GM12878 (cell line): Measurements from ENCODE around the gene RNF148. TPM values are rescaled to one million over a fixed set of nuclear protein-coding genes. Genes with fewer than 3 reads are reported as not detected.

Experiments
- ATAC-seq: fragments of 200-7000 bp; cut with Tn5 transposase; 3 replicates; pipeline ENCODE4 v1.9.1; 2020; ENCODE audit warnings: mild to moderate bottlenecking, moderate library complexity
- BruUV-seq: library from RNA; stranded (reverse); fragments of 400-500 nt; replicated peaks from 2 replicates; lab custom pipeline; 2021; lab: Mats Ljungman, UMichigan
- CTCF ChIA-PET: fragments of 300-600 bp; sonication (Branson Sonifier 250); formaldehyde crosslinking; extraction: SDS; loops from one replicate; lab custom pipeline; 2021; ENCODE audit warnings: inconsistent platforms; lab: Yijun Ruan, JAX
- POLR2A ChIA-PET: fragments of 350-600 bp; formaldehyde crosslinking; extraction: SDS; loops from one replicate; lab custom pipeline; 2021; ENCODE audit warnings: inconsistent platforms; lab: Charles Lee
- RAD21 ChIA-PET: fragments of 300-600 bp; sonication (Branson Sonifier 250); formaldehyde crosslinking; loops from one replicate; lab custom pipeline; 2023; ENCODE audit warnings: antibody characterized with exemption; ENCODE audit not compliant: unreplicated experiment; lab: Charles Lee
- SMC1A ChIA-PET: fragments of 300-600 bp; sonication (Branson Sonifier 250); formaldehyde crosslinking; loops from one replicate; lab custom pipeline; 2023; ENCODE audit not compliant: unreplicated experiment, uncharacterized antibody; lab: Charles Lee
- DNase-seq: peaks from one replicate; pipeline ENCODE4 v3.0.0-alpha.2; 2011; ENCODE audit warnings: low read depth, low spot score
- FAIRE-seq: peaks from 3 replicates; lab custom pipeline; 2011; peaks lifted over from hg19 to GRCh38; lab: Jason Lieb, UNC
- H2AFZ ChIP-seq: 2 replicates; pipeline ENCODE4 v1.6.0; 2011; ENCODE audit warnings: low read depth, low read length, control low read depth; ENCODE audit not compliant: control insufficient read depth
- H3K27ac ChIP-seq: 2 replicates; pipeline ENCODE4 v1.5.1; 2011; ENCODE audit warnings: control low read depth; ENCODE audit not compliant: control insufficient read depth, insufficient read depth
- H3K27me3 ChIP-seq, 2 experiments: replicated peaks in 1 of 2; 2 replicates each; pipeline versions ENCODE4 v1.6.0 to v1.6.1; 2011; ENCODE audit warnings: low read length in 1 of 2; ENCODE audit not compliant: control insufficient read depth in 2 of 2, insufficient read depth in 2 of 2
- H3K36me3 ChIP-seq, 2 experiments: 2 replicates each; pipeline ENCODE4 v1.5.1; 2011; ENCODE audit warnings: low read length in 1 of 2; ENCODE audit not compliant: control insufficient read depth in 2 of 2, insufficient read depth in 2 of 2
- H3K4me1 ChIP-seq: 2 replicates; pipeline ENCODE4 v1.6.1; 2011; ENCODE audit warnings: mild to moderate bottlenecking, low read length, moderate library complexity, mixed read lengths; ENCODE audit not compliant: control insufficient read depth, insufficient read depth
- H3K4me2 ChIP-seq: 2 replicates; pipeline ENCODE4 v1.6.0; 2011; ENCODE audit warnings: control low read depth; ENCODE audit not compliant: control insufficient read depth, insufficient read depth
- H3K4me3 ChIP-seq: fragments of 200-600 bp; sonication (generic); 2 replicates; pipeline ENCODE4 v1.5.1; 2016
- H3K79me2 ChIP-seq: 2 replicates; pipeline ENCODE4 v1.6.0; 2011; ENCODE audit warnings: low read length; ENCODE audit not compliant: control insufficient read depth, insufficient read depth
- H3K9ac ChIP-seq: 2 replicates; pipeline ENCODE4 v1.8.0; 2011; ENCODE audit warnings: low read length, control low read depth, mixed read lengths; ENCODE audit not compliant: control insufficient read depth, insufficient read depth
- H3K9me3 ChIP-seq: replicated peaks from 3 replicates; pipeline ENCODE4 v1.5.1; 2011; ENCODE audit warnings: mild to moderate bottlenecking, low read length; ENCODE audit not compliant: control insufficient read depth, insufficient read depth
- H4K20me1 ChIP-seq: 2 replicates; pipeline ENCODE4 v1.6.0; 2011; ENCODE audit not compliant: control insufficient read depth, insufficient read depth
- ATF7 ChIP-seq: fragments of 450-650 bp; IDR thresholded peaks from 2 replicates; pipeline ENCODE4 v1.6.1; 2016; ENCODE audit warnings: low read depth, mild to moderate bottlenecking
- BACH1 ChIP-seq: fragments of 450-650 bp; IDR thresholded peaks from 2 replicates; pipeline ENCODE4 v1.6.1; 2017; ENCODE audit warnings: mild to moderate bottlenecking, borderline replicate concordance
- BRCA1 ChIP-seq: IDR thresholded peaks from 2 replicates; pipeline ENCODE4 v1.6.1; 2011; ENCODE audit warnings: low read depth, low read length, improper control_type of control experiment
- EED ChIP-seq: sonication (generic); IDR thresholded peaks from 2 replicates; pipeline ENCODE4 v1.6.1; 2016; ENCODE audit warnings: antibody characterized with exemption, low read depth
- EP300 ChIP-seq, 2 experiments: fragments of 150-350 bp in 1 of 2; IDR thresholded peaks; 2 replicates each; pipeline ENCODE4 v1.6.1; 2011 to 2012; ENCODE audit warnings: low read depth in 2 of 2, low read length in 2 of 2, borderline replicate concordance in 1 of 2, improper control_type of control experiment in 1 of 2, inconsistent platforms in 1 of 2; ENCODE audit not compliant: control insufficient read depth in 1 of 2
- IKZF2 ChIP-seq, 2 experiments: fragments of 450-650 bp; IDR thresholded peaks; 2 replicates each; pipeline ENCODE4 v1.6.1; 2017; ENCODE audit warnings: mild to moderate bottlenecking in 2 of 2, moderate library complexity in 2 of 2
- KLF5 ChIP-seq: fragments of 450-650 bp; IDR thresholded peaks from 2 replicates; pipeline ENCODE4 v1.6.1; 2014; ENCODE audit warnings: mild to moderate bottlenecking; ENCODE audit not compliant: partially characterized antibody
- MEF2B ChIP-seq: fragments of 450-650 bp; IDR thresholded peaks from 2 replicates; pipeline ENCODE4 v1.6.1; 2018; ENCODE audit warnings: mild to moderate bottlenecking, moderate library complexity; ENCODE audit not compliant: partially characterized antibody, poor library complexity, severe bottlenecking
- NFIC ChIP-seq: IDR thresholded peaks from 2 replicates; pipeline ENCODE4 v1.6.1; 2012; ENCODE audit warnings: low read depth, mild to moderate bottlenecking, inconsistent platforms, low read length, moderate library complexity
- PML ChIP-seq: IDR thresholded peaks from 2 replicates; pipeline ENCODE4 v1.6.1; 2012; ENCODE audit warnings: low read length, inconsistent platforms
- POLR2AphosphoS2 ChIP-seq: IDR thresholded peaks from 2 replicates; pipeline ENCODE4 v1.6.1; 2011; ENCODE audit warnings: low read depth, mild to moderate bottlenecking, low read length, improper control_type of control experiment, moderate library complexity
- RELB ChIP-seq: fragments of 450-650 bp; IDR thresholded peaks from 2 replicates; pipeline ENCODE4 v1.6.1; 2017; ENCODE audit warnings: low read depth, mild to moderate bottlenecking, moderate library complexity
- RUNX3 ChIP-seq: IDR thresholded peaks from 2 replicates; pipeline ENCODE4 v1.6.1; 2012; ENCODE audit warnings: low read length, inconsistent platforms
- SMC3 ChIP-seq: IDR thresholded peaks from 2 replicates; pipeline ENCODE4 v1.6.1; 2011; ENCODE audit warnings: low read length, improper control_type of control experiment, borderline replicate concordance
- SUPT20H ChIP-seq: IDR thresholded peaks from 2 replicates; pipeline ENCODE4 v1.6.1; 2011; ENCODE audit warnings: low read depth, mild to moderate bottlenecking, low read length, moderate library complexity, borderline replicate concordance; ENCODE audit not compliant: control insufficient read depth
- USF2 ChIP-seq: IDR thresholded peaks from 2 replicates; pipeline ENCODE4 v1.6.1; 2011; ENCODE audit warnings: low read depth, low read length, improper control_type of control experiment, borderline replicate concordance
- ZNF207 ChIP-seq: fragments of 450-650 bp; IDR thresholded peaks from 2 replicates; pipeline ENCODE4 v1.6.1; 2014; ENCODE audit warnings: antibody characterized with exemption, mild to moderate bottlenecking, borderline replicate concordance
- in situ Hi-C: fragments of 300-500 bp; cut with MboI; formaldehyde crosslinking; loops from 9 replicates; pipeline ENCODE4 v1.14.3; 2018; ENCODE audit warnings: mixed read lengths
- intact Hi-C: fragments of 100-400 bp; cut with micrococcal nuclease; formaldehyde crosslinking; loops from one replicate; pipeline ENCODE4 v1.14.2; 2022; ENCODE audit not compliant: unreplicated experiment
- polyA plus RNA-seq, 11 experiments: library from polyadenylated mRNA; depleted of rRNA in 4 of 11; unstranded in 6 of 11; stranded (reverse) in 5 of 11; fragments of >200 nt; fragmentation: Nextera tagmentation in 4 of 11; fragmentation: Illumina TruSeq in 1 of 11; extraction: Ambion mirVana in 4 of 11; extraction: Trizol in 1 of 11; gene quantifications; 1 replicate in 1 of 11; 2 replicates in 10 of 11; pipeline versions ENCODE4 v1.2.1 to v1.2.3, GENCODE V29; 2011 to 2016; ENCODE audit warnings: inconsistent platforms in 2 of 11, missing spikeins in 2 of 11, low read depth in 1 of 11
- total RNA-seq, 4 experiments: library from RNA; depleted of rRNA in 3 of 4; stranded (reverse); fragments of >200 nt in 3 of 4; fragmentation: Illumina TruSeq in 1 of 4; extraction: Trizol in 1 of 4; gene quantifications; 2 replicates each; pipeline versions ENCODE4 v1.2.1 to v1.2.3, GENCODE V29; 2013 to 2021

Gene RNF148
- total and polyA plus RNA-seq, 10 of the 15 experiments (the other 5 are each of a cell fraction or from before 2014, with no cell fraction given): 0.06 to 0.22 (median 0.17) TPM; not detected in 7

- ChIA-PET CTCF (interaction anchor here (0.9 to 3.2 kb wide), 6 partner anchors 8 to 437 kb away, joined by 3 to 21 read pairs (median 6); no protein-coding TSS in a partner anchor), RAD21 (interaction anchor here (0.9 to 3.4 kb wide), 4 partner anchors 9 to 76 kb away, joined by 3 to 26 read pairs (median 8); no protein-coding TSS in a partner anchor), SMC1A (interaction anchor here (0.9 to 5.3 kb wide), 11 partner anchors 10 to 98 kb away, joined by 3 to 60 read pairs (median 4); no protein-coding TSS in a partner anchor), POLR2A (interaction anchor here (1.0 kb wide), 1 partner anchor 11 kb away, joined by 3 read pairs; no protein-coding TSS in a partner anchor)
- Histone ChIP-seq H3K27me3 (no peaks in the 10 kb centered on the region), H3K36me3 (no peaks in the 10 kb centered on the region), H3K4me1 (no peaks in the 10 kb centered on the region), H3K9me3 (no peaks in the 10 kb centered on the region), H2AFZ (no peak overlapping the region), H4K20me1 (no peaks in the 10 kb centered on the region), H3K4me3 (no peak overlapping the region), H3K27ac (no peak overlapping the region), H3K4me2 (no peak overlapping the region), H3K9ac (no peak overlapping the region), H3K79me2 (no peaks in the 10 kb centered on the region)
- no peak for ATAC-seq
- no peak for DNase-seq
- no peak for FAIRE-seq
- intact Hi-C loops (no loop called here), in situ Hi-C loops (no loop called here)
- TF ChIP-seq KLF5: no peak
- no peak for TF ChIP-seq BACH1
- no peak for TF ChIP-seq ATF7
- TF ChIP-seq POLR2AphosphoS2: no peak
- TF ChIP-seq NFIC: no peak
- TF ChIP-seq EED: no peak
- TF ChIP-seq RELB: no peak
- no peak for TF ChIP-seq USF2
- TF ChIP-seq SUPT20H: no peak
- no peak for TF ChIP-seq BRCA1
- TF ChIP-seq IKZF2 (IDR thresholded peaks at IDR 0.05): no peak
- TF ChIP-seq MEF2B: no peak
- TF ChIP-seq RUNX3: no peak
- TF ChIP-seq SMC3: no peak
- no peak for TF ChIP-seq ZNF207
- no peak for TF ChIP-seq PML
- TF ChIP-seq EP300 (IDR thresholded peaks at IDR 0.05; ENCODE audit: borderline replicate concordance in 1 of 2, control insufficient read depth in 1 of 2, low read depth in 2 of 2, low read length in 2 of 2): no peak
- BruUV-seq: no TSS peak
These were observed 24.6 kb upstream of the RNF148 start for GRCh38 chr7:122727354-122727753.
